Spinal cord (tissue), 10 donors: ENCODE results near the gene ANKRD13B. TPM values are rescaled to one million over a fixed set of nuclear protein-coding genes. Genes with fewer than 3 reads are reported as not detected.
A peak's percentile ranks its signal among the peaks of the same experiment; 100 is the strongest.

Experiments used
- DNase-seq, 6 donors: peaks; one replicate each; pipeline versions ENCODE4 v3.0.0 to v3.0.0-alpha.2; 2013 to 2015; ENCODE audit warnings: low spot score in 6 of 6, low read depth in 4 of 6
- H3K27ac ChIP-seq: one replicate; pipeline ENCODE4 v1.5.1; 2013; ENCODE audit warnings: low read depth, low read length, control low read depth
- H3K27me3 ChIP-seq: one replicate; pipeline ENCODE4 v1.6.1; 2013; ENCODE audit warnings: low read length; ENCODE audit not compliant: control insufficient read depth, insufficient read depth
- H3K36me3 ChIP-seq: one replicate; pipeline ENCODE4 v1.6.1; 2013; ENCODE audit warnings: low read length; ENCODE audit not compliant: control insufficient read depth, insufficient read depth
- H3K4me1 ChIP-seq: one replicate; pipeline ENCODE4 v1.6.1; 2013; ENCODE audit warnings: low read length; ENCODE audit not compliant: control insufficient read depth, insufficient read depth
- H3K4me3 ChIP-seq: one replicate; pipeline ENCODE4 v1.5.1; 2013; ENCODE audit warnings: low read depth, low read length, control low read depth
- H3K9me3 ChIP-seq: one replicate; pipeline ENCODE4 v1.6.1; 2013; ENCODE audit warnings: low read length; ENCODE audit not compliant: control insufficient read depth, insufficient read depth
- WGBS: methylation state at CpG from one replicate; pipeline ENCODE4 v1.1.5; 2013; ENCODE audit warnings: missing lambda C conversion rate; ENCODE audit not compliant: insufficient coverage; 5-methylcytosine and 5-hydroxymethylcytosine counted together
- polyA plus RNA-seq, 2 donors: library from polyadenylated mRNA; unstranded; fragments of 120-200 nt; gene quantifications; one replicate each; pipeline ENCODE4 v1.2.1, GENCODE V29; 2013; ENCODE audit not compliant: insufficient read length in 2 of 2
- total RNA-seq, 2 donors: library from RNA; depleted of rRNA in 1 of 2; stranded (reverse); fragments of 120-200 nt in 1 of 2; fragments of >200 nt in 1 of 2; gene quantifications; one replicate each; pipeline versions ENCODE4 v1.2.3 to v1.2.4, GENCODE V29; 2013 to 2014
- donor health status: healthy.

ANKRD13B gene
- total and polyA plus RNA-seq, 4 donors: 10.6 to 76.2 (median 38.4) TPM

DNA sequence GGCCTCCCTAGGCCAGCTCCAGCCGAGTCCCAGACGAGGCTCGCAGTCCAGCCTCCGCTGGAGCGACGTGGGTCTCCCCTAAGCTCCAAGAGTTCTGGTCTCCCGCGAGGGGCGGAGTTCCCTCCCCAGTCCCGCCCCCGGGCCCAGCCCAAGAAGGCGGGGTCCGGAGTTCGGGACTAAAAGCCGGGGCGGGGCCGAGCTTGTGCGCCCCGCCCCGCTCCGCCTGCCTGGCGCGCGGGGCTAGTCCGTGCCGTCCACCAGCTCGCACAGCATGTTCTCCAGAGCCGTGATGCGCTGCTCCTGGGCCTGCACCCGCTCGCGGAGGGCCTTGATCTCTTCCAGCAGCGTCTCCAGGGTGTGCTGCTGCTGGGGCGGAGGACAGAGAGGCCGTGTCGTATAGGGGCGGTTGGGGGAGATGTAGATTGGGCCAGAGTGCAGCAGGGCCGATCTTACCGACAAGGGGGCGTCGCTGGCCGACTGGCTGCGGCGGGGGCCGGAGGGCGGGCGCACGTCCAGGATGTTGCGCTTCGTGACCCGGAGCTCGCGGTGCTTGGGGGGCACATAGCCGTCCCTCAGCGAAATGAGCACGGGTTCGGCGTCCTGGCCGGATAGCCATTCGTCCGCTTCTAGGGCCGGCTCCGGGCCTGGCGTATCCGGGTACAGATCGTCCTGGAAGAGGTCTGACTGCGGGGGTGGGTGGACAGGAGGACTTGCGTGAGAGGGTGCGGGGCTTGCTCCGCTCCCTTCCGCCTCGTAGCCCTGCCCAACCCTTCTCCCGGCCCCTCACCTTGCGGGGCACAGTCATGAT lies 22.8 kb downstream of the ANKRD13B start:
- Histone ChIP-seq H3K27me3 (peaks cover 50% of the 10 kb centered on the region), H3K4me1 (peaks cover 65% of the 10 kb centered on the region), H3K36me3 (peaks cover 32% of the 10 kb centered on the region), H3K27ac (peak overlapping the region; percentile 64), H3K4me3 (peak overlapping the region; percentile 31), H3K9me3 (no peaks in the 10 kb centered on the region)
- peak in 3 of 6 donors; percentile 68 to 95 (median 89) for DNase-seq
- WGBS: 7% methylated on average over 74 of the region's 74 CpGs

DNA sequence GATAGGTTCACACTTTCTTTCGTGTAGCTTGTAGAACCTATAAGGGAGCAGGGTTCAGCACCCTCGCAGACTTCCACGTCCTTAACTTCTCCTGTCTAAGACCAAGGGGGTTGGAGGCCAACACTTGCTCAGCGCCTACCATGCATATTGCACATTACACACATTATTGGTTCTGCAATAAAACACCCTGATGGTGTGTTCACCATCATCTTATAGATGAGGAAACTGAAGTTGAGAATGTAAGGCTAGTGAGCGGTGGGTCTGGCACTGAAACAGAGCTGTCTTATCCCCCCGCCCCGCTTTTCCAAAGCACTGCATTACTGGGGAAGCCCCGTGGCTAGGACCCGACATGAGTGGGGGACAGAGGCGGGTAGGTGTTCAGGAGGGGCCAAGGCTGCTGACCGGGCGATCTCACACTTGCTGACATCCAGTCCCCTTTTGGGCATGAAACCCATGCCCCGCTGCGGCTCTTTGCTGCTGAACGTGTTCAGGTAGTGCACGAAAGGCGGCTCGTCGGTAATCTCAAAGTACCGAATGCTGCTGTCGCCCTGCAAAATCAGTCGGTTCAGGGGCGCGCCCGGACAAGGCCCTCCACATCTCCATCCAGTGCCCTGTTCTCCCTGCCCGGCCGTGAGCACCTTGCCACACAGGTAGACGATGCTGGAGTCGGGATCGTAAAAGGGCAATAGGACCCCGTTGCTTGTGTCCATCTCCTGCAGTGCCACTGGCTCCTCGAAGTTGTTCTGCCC lies 23.5 kb downstream of the ANKRD13B start:
- H3K27me3 ChIP-seq: peaks cover 50% of the 10 kb centered on the region
- 19% methylated on average over 30 of the region's 32 CpGs for WGBS
- H3K4me1 ChIP-seq: peaks cover 65% of the 10 kb centered on the region
- DNase-seq: no peak
- H3K27ac ChIP-seq: no peak overlapping the region
- H3K9me3 ChIP-seq: no peaks in the 10 kb centered on the region
- H3K4me3 ChIP-seq: peak overlapping the region; percentile 31
- H3K36me3 ChIP-seq: peaks cover 30% of the 10 kb centered on the region

DNA sequence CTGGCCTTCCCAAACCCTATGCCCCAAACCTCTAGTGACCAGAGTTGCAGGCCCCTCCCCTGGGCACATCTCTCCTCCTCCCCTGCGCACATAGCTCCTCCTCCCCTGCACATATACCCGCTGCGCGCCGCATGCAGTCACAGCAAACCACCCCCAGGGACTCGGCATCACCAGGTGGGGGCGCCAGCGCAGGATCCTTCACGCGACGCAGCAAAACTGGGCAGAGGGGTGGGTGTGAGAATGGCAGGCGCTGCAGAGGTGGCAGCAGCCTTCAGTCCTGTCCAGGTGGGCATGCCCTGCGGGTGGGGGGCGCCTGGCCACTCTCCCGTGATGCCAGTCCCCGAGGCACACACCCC lies 24.2 kb downstream of the ANKRD13B start:
- H3K4me3 ChIP-seq: peak overlapping the region; percentile 9
- H3K27ac ChIP-seq: no peak overlapping the region
- H3K4me1 ChIP-seq: peaks cover 67% of the 10 kb centered on the region
- no peaks in the 10 kb centered on the region for H3K9me3 ChIP-seq
- peak in 2 of 6 donors; percentile 79 to 81 for DNase-seq
- peaks cover 53% of the 10 kb centered on the region for H3K27me3 ChIP-seq
- H3K36me3 ChIP-seq: peaks cover 23% of the 10 kb centered on the region
- 2% methylated on average over 11 of the region's 16 CpGs for WGBS

DNA sequence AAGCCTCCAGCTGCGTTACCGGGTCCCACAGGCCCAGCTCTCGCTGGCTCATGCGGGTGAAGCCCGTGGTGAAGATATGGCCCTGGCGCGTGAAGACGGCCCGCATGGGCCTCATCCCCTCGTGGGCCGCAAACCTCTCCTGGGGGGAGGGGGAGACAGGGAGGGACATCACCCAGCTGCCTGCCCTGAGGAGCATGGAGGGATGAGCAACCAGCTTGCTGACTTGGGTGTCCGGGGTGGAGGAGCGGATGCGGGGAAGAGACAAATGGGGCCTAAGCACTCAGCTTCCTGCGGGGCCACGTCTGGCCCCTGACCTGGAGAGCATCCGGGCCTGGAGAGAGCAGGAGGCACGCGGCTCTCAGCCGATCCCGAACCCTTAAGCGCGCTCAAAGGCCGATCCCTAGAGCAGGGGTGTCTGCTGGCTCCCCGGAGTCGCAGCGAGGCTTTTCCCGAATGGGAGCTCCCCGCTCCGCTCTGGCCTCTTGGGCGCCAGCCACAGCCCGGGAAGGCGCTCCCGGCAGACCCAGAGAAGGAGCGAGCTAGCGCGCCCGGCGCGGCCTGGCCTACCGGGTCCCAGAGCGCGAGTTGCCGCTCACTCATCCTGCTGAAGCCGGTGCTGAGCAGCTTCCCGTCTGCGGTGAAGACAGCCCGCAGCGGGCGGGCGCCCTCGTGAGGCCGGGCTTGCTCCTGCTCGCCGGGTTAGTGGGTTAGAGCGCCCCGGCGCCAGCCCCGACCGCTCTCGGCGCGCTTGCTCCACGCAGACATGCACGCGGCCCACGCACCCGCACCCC lies 24.7 kb downstream of the ANKRD13B start:
- H3K9me3 ChIP-seq: no peaks in the 10 kb centered on the region
- H3K4me1 ChIP-seq: peaks cover 73% of the 10 kb centered on the region
- H3K36me3 ChIP-seq: peaks cover 18% of the 10 kb centered on the region
- peak overlapping the region; percentile 9 for H3K4me3 ChIP-seq
- DNase-seq: peak in 1 of 6 donors; percentile 59
- H3K27me3 ChIP-seq: peaks cover 56% of the 10 kb centered on the region
- no peak overlapping the region for H3K27ac ChIP-seq
- 5% methylated on average over 68 of the region's 68 CpGs for WGBS

DNA sequence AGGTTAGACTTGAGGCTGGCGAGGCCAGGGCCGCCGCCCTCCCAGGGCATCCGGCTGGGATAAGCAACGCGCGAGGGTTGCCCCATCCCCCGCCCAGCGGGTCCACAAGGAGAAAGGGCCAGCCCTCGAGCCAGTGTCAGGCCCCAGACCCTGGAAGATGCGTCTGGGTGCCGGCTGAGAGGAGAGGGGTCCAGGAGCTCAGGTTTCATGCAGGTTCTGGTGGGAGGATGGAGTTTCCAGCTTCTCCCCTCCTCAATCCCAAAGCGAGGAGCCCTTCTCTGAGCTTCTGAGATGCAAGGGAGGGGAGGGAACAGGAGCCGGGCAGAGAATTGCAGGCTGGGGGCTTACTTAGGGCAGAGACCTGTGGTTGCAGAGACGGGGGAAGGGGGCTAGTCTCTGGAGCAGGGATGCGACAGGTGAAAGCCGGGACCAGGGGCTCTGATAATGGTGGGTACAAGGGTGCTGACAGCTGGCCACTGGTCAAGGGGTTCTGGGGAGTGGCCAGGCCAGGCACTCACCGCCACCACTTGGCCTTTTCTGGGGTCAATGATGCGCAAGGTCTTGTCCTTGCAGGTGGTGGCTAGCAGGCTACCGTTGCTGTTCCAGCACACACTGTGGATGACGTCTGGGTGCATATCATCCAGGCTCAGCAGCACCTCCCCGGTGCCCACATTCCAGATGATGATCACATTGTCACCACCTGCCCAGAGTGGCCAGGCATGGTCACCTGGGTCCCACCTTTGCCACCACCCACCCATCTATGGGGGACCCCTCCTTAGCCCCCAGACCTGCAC lies 25.5 kb downstream of the ANKRD13B start:
- no peak overlapping the region for H3K27ac ChIP-seq
- no peak overlapping the region for H3K4me3 ChIP-seq

DNA sequence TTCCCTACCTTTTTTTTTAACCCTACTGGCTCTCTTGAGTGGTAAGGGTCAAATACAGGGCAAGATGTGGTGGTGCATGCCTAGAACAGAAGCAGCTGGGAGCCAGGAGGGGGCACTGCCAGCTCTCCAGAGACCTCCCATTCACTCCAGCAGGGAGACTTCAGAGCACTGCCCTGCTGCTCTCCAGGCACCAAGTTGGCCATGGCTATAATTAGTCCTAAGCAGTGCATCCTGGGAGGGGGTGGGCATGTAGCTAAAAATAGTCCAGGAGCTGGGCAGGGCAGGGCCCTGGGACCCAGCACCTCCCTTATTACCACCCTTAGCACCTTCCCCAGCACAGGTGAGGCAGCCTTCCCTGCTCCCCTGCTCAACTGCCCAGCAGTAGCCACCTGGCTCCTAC lies 26.3 kb downstream of the ANKRD13B start:
- peaks cover 7% of the 10 kb centered on the region for H3K36me3 ChIP-seq
- peaks cover 59% of the 10 kb centered on the region for H3K27me3 ChIP-seq
- no peak for DNase-seq
- peaks cover 67% of the 10 kb centered on the region for H3K4me1 ChIP-seq
- no peaks in the 10 kb centered on the region for H3K9me3 ChIP-seq
- no peak overlapping the region for H3K4me3 ChIP-seq
- H3K27ac ChIP-seq: no peak overlapping the region

More for the DNA sequence above, 25.5 kb downstream of the ANKRD13B start:
- Histone ChIP-seq H3K4me1 (peaks cover 74% of the 10 kb centered on the region), H3K36me3 (peaks cover 14% of the 10 kb centered on the region), H3K9me3 (no peaks in the 10 kb centered on the region), H3K27me3 (peaks cover 59% of the 10 kb centered on the region)
- DNase-seq: no peak
- WGBS: 38% methylated on average over 19 of the region's 22 CpGs

DNA sequence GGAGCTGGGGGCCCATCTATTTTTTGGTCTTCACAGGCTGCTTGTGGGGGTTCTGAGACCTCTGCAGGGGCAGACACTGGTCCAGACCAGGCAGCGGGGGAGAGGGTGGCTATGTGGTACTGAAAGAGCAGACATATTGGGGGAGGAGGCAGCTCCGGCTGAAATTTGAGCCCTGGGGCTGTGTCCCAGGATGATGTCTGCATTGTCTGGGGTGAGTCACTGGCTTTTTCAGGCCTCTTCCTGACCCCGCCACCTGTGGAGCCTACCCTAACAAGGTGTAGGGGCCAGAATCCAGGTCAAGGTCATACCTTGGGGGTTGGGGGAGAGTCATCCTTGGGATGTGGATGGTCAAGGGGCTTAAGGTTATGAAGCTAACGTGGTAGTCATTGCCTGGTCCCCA lies 27.3 kb downstream of the ANKRD13B start:
- H3K9me3 ChIP-seq: no peaks in the 10 kb centered on the region
- DNase-seq: no peak
- peaks cover 59% of the 10 kb centered on the region for H3K27me3 ChIP-seq
- H3K4me1 ChIP-seq: peaks cover 57% of the 10 kb centered on the region
- no peak overlapping the region for H3K4me3 ChIP-seq
- 92% methylated on average over 4 of the region's 4 CpGs for WGBS
- H3K36me3 ChIP-seq: no peaks in the 10 kb centered on the region
- H3K27ac ChIP-seq: no peak overlapping the region

DNA sequence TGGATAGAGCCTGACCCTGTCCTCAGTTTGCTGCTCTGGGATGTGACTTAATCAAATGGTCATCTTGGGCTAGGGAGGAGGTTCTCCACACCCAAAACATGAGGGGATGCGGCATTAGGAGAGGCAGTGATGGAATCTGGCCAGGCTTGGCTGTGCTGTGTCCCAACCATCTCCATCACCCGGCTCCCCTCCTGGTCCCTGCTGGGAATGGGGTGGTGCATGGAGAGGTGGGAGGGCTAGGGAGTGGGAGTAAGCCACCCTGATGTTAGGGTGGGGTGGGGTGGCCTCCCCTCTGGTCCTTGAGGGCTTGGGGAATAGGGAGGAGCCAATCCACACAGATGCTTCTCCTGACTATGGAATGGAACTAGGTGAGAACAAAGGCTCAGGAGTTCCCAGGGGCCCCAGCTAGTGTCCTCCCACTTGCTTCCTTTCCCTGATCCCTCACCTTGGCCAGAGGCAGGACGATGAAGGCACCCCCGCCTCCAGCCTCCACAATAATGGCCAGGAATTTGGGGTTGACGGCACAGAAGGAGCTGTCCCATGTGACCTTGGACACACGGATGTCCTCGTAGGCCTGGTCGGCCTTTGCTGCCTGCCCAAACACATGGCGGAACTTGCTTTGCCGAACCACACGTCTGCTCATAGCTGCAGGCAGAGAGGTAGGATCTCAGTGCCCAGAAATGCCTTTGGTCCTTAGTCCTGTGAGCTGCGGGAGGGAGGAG lies 28.0 kb downstream of the ANKRD13B start:
- H3K27me3 ChIP-seq: peaks cover 55% of the 10 kb centered on the region
- H3K4me1 ChIP-seq: peaks cover 50% of the 10 kb centered on the region
- no peaks in the 10 kb centered on the region for H3K9me3 ChIP-seq
- H3K4me3 ChIP-seq: no peak overlapping the region
- H3K27ac ChIP-seq: no peak overlapping the region
- WGBS: 94% methylated on average over 10 of the region's 12 CpGs
- no peaks in the 10 kb centered on the region for H3K36me3 ChIP-seq
- DNase-seq: no peak
